Erythroblast (primary cell): ENCODE results near the gene DDX11.
"Not testable (repeated sequence)": the region's sequence is repeated elsewhere in the genome, so short reads cannot be mapped to it uniquely, and the experiment has no call there.

ENCODE experiments used
- GATA1 ChIP-seq: IDR thresholded peaks from 2 replicates; pipeline ENCODE4 v1.6.1; 2011; ENCODE audit warnings: low read depth, mild to moderate bottlenecking, control low read depth, low read length, moderate library complexity
- POLR2A ChIP-seq: IDR thresholded peaks from 2 replicates; pipeline ENCODE4 v1.6.1; 2011; ENCODE audit warnings: mild to moderate bottlenecking, low read length

DNA sequence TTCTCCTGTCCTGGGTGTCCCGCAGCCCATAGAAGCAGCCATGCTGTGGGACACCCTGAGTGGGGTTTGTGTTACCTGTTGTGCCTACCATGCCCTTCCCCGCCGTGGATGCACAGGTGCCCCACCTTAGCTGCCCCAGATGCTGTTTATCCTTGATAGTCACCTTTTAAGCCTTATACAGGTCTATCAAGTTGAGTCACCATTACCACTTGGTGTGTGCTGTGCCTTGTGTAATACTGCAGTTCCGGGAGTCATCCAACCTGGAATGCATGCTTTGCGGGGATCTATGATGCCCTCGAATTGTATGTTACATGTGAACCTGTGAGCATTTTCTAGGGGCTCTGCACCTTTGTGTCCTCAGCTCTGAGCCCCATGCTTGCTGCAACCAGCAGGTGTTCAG lies 7.6 kb downstream of the DDX11 start:
- TF ChIP-seq POLR2A, GATA1: not testable (repeated sequence)
